ENCODE data around the gene SLC9A8. TPM values are rescaled to one million over a fixed set of nuclear protein-coding genes. Genes with fewer than 3 reads are reported as not detected.

Gene SLC9A8
- total RNA-seq, 1 experiment from 2014 or later, result 6.5 TPM

DNA sequence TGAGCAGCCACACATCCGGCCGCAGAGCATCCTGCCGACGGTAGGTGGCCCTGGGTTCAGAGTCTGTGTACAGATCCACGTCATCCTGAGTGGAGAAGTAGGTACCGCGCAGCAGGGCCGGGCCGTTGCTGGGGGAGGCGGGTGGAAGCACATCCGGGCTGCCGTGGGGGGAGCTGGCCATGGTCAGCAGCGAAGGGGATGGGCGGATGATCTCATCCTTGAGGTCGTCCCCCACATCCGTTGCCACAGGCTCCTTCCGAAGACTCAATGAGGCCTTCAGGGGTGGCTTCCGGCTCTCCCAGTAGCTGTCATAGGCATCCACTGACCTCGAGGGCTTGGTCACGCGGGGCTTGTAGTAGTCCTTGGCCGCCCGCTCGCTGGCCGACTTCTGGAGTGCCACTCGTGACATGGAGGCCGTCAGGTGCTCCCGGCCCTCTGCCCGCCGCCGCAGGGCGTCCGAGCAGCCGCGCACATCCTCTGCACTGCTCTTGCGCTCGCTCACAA lies 93.5 kb downstream of the SLC9A8 start (continued):
- TF ChIP-seq GTF2I (CRISPR knock-in tag; conservative IDR thresholded peaks at IDR 0.05), result no peak
- TF ChIP-seq, protein P1, sequence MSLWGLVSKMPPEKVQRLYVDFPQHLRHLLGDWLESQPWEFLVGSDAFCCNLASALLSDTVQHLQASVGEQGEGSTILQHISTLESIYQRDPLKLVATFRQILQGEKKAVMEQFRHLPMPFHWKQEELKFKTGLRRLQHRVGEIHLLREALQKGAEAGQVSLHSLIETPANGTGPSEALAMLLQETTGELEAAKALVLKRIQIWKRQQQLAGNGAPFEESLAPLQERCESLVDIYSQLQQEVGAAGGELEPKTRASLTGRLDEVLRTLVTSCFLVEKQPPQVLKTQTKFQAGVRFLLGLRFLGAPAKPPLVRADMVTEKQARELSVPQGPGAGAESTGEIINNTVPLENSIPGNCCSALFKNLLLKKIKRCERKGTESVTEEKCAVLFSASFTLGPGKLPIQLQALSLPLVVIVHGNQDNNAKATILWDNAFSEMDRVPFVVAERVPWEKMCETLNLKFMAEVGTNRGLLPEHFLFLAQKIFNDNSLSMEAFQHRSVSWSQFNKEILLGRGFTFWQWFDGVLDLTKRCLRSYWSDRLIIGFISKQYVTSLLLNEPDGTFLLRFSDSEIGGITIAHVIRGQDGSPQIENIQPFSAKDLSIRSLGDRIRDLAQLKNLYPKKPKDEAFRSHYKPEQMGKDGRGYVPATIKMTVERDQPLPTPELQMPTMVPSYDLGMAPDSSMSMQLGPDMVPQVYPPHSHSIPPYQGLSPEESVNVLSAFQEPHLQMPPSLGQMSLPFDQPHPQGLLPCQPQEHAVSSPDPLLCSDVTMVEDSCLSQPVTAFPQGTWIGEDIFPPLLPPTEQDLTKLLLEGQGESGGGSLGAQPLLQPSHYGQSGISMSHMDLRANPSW (CRISPR knock-in tag; conservative IDR thresholded peaks at IDR 0.05; ENCODE audit: low read depth), result no peak
- TF ChIP-seq, protein P2, sequence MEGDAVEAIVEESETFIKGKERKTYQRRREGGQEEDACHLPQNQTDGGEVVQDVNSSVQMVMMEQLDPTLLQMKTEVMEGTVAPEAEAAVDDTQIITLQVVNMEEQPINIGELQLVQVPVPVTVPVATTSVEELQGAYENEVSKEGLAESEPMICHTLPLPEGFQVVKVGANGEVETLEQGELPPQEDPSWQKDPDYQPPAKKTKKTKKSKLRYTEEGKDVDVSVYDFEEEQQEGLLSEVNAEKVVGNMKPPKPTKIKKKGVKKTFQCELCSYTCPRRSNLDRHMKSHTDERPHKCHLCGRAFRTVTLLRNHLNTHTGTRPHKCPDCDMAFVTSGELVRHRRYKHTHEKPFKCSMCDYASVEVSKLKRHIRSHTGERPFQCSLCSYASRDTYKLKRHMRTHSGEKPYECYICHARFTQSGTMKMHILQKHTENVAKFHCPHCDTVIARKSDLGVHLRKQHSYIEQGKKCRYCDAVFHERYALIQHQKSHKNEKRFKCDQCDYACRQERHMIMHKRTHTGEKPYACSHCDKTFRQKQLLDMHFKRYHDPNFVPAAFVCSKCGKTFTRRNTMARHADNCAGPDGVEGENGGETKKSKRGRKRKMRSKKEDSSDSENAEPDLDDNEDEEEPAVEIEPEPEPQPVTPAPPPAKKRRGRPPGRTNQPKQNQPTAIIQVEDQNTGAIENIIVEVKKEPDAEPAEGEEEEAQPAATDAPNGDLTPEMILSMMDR (IDR thresholded peaks at IDR 0.05), result no peak

DNA sequence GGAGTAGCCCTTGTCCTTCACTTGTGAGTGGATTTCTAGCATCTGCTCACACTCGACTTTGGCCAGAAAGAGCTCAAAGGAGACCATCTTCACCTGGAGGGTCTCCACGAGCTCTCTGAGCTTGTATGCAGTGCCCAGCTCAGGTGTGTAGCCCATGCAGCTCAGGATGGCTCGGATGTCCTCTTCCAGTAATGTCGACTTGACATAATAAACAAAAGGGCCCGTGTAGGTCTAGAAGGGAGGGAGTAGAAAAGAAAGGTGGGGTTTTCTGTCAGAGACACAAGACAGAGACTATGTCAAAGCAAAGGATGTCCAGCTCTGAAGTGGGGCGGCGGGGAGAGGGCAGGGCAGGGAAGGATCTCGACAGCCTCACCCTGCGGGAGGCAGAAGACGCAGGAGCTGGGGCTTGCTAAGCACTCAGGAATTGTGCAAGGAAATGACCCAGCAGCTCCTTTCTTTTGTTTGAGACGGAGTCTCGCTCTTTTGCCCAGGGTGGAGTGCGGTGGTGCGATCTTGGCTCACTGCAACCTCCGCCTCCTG lies 94.1 kb downstream of the SLC9A8 start:
- no peaks in the 10 kb centered on the region for H3K27me3 Mint-ChIP-seq (ENCODE audit: low read depth)
- H3K9me3 Mint-ChIP-seq, result no peaks in the 10 kb centered on the region
- H3K27ac Mint-ChIP-seq, result no peak overlapping the region
- H3K4me1 Mint-ChIP-seq, result no peaks in the 10 kb centered on the region
- ATAC-seq, result no peak
- no peak for DNase-seq (ENCODE audit: low spot score)
- no peak for TF ChIP-seq CREM (CRISPR knock-in tag; IDR thresholded peaks at IDR 0.05)
- no peak overlapping the region for H3K4me3 Mint-ChIP-seq
- peaks cover 22% of the 10 kb centered on the region for H3K36me3 Mint-ChIP-seq
- POLR2A ChIA-PET, result no interaction called here
- CTCF ChIA-PET, result interaction anchor here (0.9 to 2.3 kb wide), 2 partner anchors 19 to 29 kb away, joined by 4 to 8 read pairs; no protein-coding TSS in a partner anchor

DNA sequence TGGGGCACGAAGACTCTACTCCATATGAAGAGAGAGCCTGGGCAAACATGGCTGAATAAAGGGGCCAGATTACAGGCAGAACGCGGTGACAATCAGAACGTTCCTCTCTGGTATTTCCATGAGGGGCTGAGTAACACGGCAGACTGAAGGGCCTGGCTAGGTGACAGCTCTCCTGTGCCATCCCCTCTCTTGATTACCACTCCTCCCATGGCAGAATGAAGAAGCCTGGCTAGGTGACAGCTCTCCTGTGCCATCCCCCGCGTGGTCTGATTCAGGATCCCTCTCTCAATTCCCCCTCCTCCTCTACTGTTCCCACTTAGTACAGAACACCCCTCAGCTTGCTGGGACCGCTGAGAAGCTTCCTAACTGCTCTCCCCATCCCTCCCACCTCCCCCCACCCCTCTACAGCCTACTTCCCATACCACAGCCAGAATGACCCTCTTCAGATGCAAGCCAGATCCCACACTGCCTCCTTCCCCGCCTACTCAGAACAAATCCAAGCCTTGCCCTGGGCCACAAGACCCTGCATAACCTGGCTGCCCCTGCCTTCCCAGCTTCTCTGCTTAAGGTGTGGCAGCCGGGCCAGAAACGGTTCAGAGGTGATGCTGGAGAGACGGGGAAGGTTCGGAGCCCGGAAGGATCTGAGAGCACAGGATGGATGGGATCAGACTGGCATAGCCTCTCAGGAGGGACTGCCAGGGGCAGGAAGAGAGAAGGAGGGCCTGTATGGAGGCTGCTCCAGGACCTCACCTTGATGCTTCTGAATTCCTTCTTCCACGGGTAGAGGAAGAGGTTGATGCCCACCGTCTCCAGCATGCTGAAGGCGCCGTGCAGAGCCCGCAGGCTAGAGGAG lies 95.0 kb downstream of the SLC9A8 start:
- no peak for ATAC-seq
- CTCF ChIA-PET, result interaction anchor here (0.9 to 2.3 kb wide), 3 partner anchors 20 to 297 kb away, joined by 3 to 8 read pairs (median 4); no protein-coding TSS in a partner anchor
- H3K9me3 Mint-ChIP-seq, result no peaks in the 10 kb centered on the region
- no peak for DNase-seq (ENCODE audit: low spot score)
- no peak overlapping the region for H3K27ac Mint-ChIP-seq
- no peak overlapping the region for H3K4me3 Mint-ChIP-seq
- TF ChIP-seq, protein P3, sequence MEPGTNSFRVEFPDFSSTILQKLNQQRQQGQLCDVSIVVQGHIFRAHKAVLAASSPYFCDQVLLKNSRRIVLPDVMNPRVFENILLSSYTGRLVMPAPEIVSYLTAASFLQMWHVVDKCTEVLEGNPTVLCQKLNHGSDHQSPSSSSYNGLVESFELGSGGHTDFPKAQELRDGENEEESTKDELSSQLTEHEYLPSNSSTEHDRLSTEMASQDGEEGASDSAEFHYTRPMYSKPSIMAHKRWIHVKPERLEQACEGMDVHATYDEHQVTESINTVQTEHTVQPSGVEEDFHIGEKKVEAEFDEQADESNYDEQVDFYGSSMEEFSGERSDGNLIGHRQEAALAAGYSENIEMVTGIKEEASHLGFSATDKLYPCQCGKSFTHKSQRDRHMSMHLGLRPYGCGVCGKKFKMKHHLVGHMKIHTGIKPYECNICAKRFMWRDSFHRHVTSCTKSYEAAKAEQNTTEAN (CRISPR knock-in tag; IDR thresholded peaks at IDR 0.05), result no peak
- TF ChIP-seq FOXP4 (CRISPR knock-in tag; IDR thresholded peaks at IDR 0.05) (no peak), ESRRA (CRISPR knock-in tag; IDR thresholded peaks at IDR 0.05; ENCODE audit: borderline replicate concordance) (no peak)
- peaks cover 22% of the 10 kb centered on the region for H3K36me3 Mint-ChIP-seq
- no peaks in the 10 kb centered on the region for H3K27me3 Mint-ChIP-seq (ENCODE audit: low read depth)
- no peaks in the 10 kb centered on the region for H3K4me1 Mint-ChIP-seq
- POLR2A ChIA-PET, result no interaction called here

DNA sequence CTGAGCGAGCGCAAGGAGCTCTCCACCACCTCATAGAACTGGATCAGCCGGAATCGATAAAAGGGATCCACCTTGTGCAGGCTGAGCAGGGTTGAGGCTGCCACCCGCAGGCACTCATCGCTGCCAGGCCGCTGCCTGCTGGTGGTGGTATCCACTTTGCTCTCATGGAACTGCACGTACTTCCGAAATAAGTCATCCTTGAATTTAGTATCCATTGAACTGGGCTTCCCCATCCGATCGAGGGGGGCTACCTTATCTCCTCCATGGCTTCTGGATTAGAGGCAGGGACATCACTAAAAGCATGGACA lies 95.6 kb downstream of the SLC9A8 start:
- H3K27me3 Mint-ChIP-seq (ENCODE audit: low read depth), result no peaks in the 10 kb centered on the region
- ATAC-seq (no peak), DNase-seq (ENCODE audit: low spot score) (no peak)
- H3K36me3 Mint-ChIP-seq, result peaks cover 22% of the 10 kb centered on the region
- H3K27ac Mint-ChIP-seq, result no peak overlapping the region
- POLR2A ChIA-PET, result no interaction called here
- no peaks in the 10 kb centered on the region for H3K4me1 Mint-ChIP-seq
- CTCF ChIA-PET, result interaction anchor here (1.8 kb wide), 1 partner anchor 297 kb away, joined by 3 read pairs; no protein-coding TSS in a partner anchor
- H3K9me3 Mint-ChIP-seq, result no peaks in the 10 kb centered on the region
- no peak overlapping the region for H3K4me3 Mint-ChIP-seq
- TF ChIP-seq ZNF232 (CRISPR knock-in tag; IDR thresholded peaks at IDR 0.05) (no peak), TEAD1 (CRISPR knock-in tag; IDR thresholded peaks at IDR 0.05) (no peak), RORB (CRISPR knock-in tag; IDR thresholded peaks at IDR 0.05) (no peak), CBFB (CRISPR knock-in tag; IDR thresholded peaks at IDR 0.05; ENCODE audit: low read depth) (no peak)
- TF ChIP-seq, protein P4, sequence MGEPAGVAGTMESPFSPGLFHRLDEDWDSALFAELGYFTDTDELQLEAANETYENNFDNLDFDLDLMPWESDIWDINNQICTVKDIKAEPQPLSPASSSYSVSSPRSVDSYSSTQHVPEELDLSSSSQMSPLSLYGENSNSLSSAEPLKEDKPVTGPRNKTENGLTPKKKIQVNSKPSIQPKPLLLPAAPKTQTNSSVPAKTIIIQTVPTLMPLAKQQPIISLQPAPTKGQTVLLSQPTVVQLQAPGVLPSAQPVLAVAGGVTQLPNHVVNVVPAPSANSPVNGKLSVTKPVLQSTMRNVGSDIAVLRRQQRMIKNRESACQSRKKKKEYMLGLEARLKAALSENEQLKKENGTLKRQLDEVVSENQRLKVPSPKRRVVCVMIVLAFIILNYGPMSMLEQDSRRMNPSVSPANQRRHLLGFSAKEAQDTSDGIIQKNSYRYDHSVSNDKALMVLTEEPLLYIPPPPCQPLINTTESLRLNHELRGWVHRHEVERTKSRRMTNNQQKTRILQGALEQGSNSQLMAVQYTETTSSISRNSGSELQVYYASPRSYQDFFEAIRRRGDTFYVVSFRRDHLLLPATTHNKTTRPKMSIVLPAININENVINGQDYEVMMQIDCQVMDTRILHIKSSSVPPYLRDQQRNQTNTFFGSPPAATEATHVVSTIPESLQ (CRISPR knock-in tag; IDR thresholded peaks at IDR 0.05), result no peak
- TF ChIP-seq, protein P5, sequence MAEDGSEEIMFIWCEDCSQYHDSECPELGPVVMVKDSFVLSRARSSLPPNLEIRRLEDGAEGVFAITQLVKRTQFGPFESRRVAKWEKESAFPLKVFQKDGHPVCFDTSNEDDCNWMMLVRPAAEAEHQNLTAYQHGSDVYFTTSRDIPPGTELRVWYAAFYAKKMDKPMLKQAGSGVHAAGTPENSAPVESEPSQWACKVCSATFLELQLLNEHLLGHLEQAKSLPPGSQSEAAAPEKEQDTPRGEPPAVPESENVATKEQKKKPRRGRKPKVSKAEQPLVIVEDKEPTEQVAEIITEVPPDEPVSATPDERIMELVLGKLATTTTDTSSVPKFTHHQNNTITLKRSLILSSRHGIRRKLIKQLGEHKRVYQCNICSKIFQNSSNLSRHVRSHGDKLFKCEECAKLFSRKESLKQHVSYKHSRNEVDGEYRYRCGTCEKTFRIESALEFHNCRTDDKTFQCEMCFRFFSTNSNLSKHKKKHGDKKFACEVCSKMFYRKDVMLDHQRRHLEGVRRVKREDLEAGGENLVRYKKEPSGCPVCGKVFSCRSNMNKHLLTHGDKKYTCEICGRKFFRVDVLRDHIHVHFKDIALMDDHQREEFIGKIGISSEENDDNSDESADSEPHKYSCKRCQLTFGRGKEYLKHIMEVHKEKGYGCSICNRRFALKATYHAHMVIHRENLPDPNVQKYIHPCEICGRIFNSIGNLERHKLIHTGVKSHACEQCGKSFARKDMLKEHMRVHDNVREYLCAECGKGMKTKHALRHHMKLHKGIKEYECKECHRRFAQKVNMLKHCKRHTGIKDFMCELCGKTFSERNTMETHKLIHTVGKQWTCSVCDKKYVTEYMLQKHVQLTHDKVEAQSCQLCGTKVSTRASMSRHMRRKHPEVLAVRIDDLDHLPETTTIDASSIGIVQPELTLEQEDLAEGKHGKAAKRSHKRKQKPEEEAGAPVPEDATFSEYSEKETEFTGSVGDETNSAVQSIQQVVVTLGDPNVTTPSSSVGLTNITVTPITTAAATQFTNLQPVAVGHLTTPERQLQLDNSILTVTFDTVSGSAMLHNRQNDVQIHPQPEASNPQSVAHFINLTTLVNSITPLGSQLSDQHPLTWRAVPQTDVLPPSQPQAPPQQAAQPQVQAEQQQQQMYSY (CRISPR knock-in tag; IDR thresholded peaks at IDR 0.05), result no peak
